ENCODE data around the gene HOXA2.

HOXA2 gene

GRCh38 chr7:27102581-27103442, at the start of gene HOXA2:
Gene HOXA2, minus strand, starts transcription at chr7:27102683. Its CDS starts 183 bp downstream, at chr7:27102500.
- peak within 1 kb of the TSS; percentile 66 for H3K4me3 ChIP-seq (ENCODE audit: low read length)
- H3K4me1 ChIP-seq (ENCODE audit: control insufficient read depth, insufficient read depth, low read length), result peaks cover 63% of the 10 kb centered on the region
- no peak for DNase-seq (ENCODE audit: low read depth)
- H3K27me3 ChIP-seq (replicated peaks; ENCODE audit: control insufficient read depth, insufficient read depth, low read length), result no peaks in the 10 kb centered on the region
- H3K36me3 ChIP-seq (ENCODE audit: control insufficient read depth, insufficient read depth, low read length, severe bottlenecking), result no peaks in the 10 kb centered on the region
- H3K9ac ChIP-seq (ENCODE audit: low read length), result peak within 1 kb of the TSS; percentile 60
- no peaks in the 10 kb centered on the region for H3K9me3 ChIP-seq (ENCODE audit: control insufficient read depth, low read length)

GRCh38 chr7:27151341-27151930, 49.0 kb upstream of the HOXA2 start:
- Histone ChIP-seq H3K27me3 (replicated peaks; ENCODE audit: control insufficient read depth, insufficient read depth, low read length) (no peaks in the 10 kb centered on the region), H3K4me1 (ENCODE audit: control insufficient read depth, insufficient read depth, low read length) (peaks cover 51% of the 10 kb centered on the region), H3K4me3 (ENCODE audit: low read length) (peak overlapping the region; percentile 94), H3K9me3 (ENCODE audit: control insufficient read depth, low read length) (no peaks in the 10 kb centered on the region), H3K36me3 (ENCODE audit: control insufficient read depth, insufficient read depth, low read length, severe bottlenecking) (no peaks in the 10 kb centered on the region), H3K9ac (ENCODE audit: low read length) (peak overlapping the region; percentile 97)
- DNase-seq (ENCODE audit: low read depth), result no peak

GRCh38 chr7:27150568-27151340, 48.3 kb upstream of the HOXA2 start:
- Histone ChIP-seq H3K4me3 (ENCODE audit: low read length) (peak overlapping the region; percentile 94), H3K9ac (ENCODE audit: low read length) (peak overlapping the region; percentile 97), H3K9me3 (ENCODE audit: control insufficient read depth, low read length) (no peaks in the 10 kb centered on the region), H3K36me3 (ENCODE audit: control insufficient read depth, insufficient read depth, low read length, severe bottlenecking) (no peaks in the 10 kb centered on the region), H3K4me1 (ENCODE audit: control insufficient read depth, insufficient read depth, low read length) (peaks cover 58% of the 10 kb centered on the region), H3K27me3 (replicated peaks; ENCODE audit: control insufficient read depth, insufficient read depth, low read length) (no peaks in the 10 kb centered on the region)
- peak; percentile 83 for DNase-seq (ENCODE audit: low read depth)

GRCh38 chr7:27149842-27150567, 47.5 kb upstream of the HOXA2 start:
- DNase-seq (ENCODE audit: low read depth), result no peak
- Histone ChIP-seq H3K36me3 (ENCODE audit: control insufficient read depth, insufficient read depth, low read length, severe bottlenecking) (peaks cover 6% of the 10 kb centered on the region), H3K27me3 (replicated peaks; ENCODE audit: control insufficient read depth, insufficient read depth, low read length) (no peaks in the 10 kb centered on the region), H3K4me3 (ENCODE audit: low read length) (peak overlapping the region; percentile 94), H3K9me3 (ENCODE audit: control insufficient read depth, low read length) (no peaks in the 10 kb centered on the region), H3K4me1 (ENCODE audit: control insufficient read depth, insufficient read depth, low read length) (peaks cover 53% of the 10 kb centered on the region), H3K9ac (ENCODE audit: low read length) (peak overlapping the region; percentile 97)

- H3K36me3 ChIP-seq (ENCODE audit: control insufficient read depth, insufficient read depth, low read length, severe bottlenecking), result peaks cover 13% of the 10 kb centered on the region
- peak overlapping the region; percentile 97 for H3K9ac ChIP-seq (ENCODE audit: low read length)
- no peak for DNase-seq (ENCODE audit: low read depth)
- H3K9me3 ChIP-seq (ENCODE audit: control insufficient read depth, low read length), result no peaks in the 10 kb centered on the region
- H3K4me3 ChIP-seq (ENCODE audit: low read length), result peak overlapping the region; percentile 94
- peaks cover 46% of the 10 kb centered on the region for H3K4me1 ChIP-seq (ENCODE audit: control insufficient read depth, insufficient read depth, low read length)
- no peaks in the 10 kb centered on the region for H3K27me3 ChIP-seq (replicated peaks; ENCODE audit: control insufficient read depth, insufficient read depth, low read length)
Measured at GRCh38 chr7:27148756-27149641, 46.5 kb upstream of the HOXA2 start.

- Histone ChIP-seq H3K36me3 (ENCODE audit: control insufficient read depth, insufficient read depth, low read length, severe bottlenecking) (peaks cover 16% of the 10 kb centered on the region), H3K4me1 (ENCODE audit: control insufficient read depth, insufficient read depth, low read length) (peaks cover 40% of the 10 kb centered on the region), H3K9ac (ENCODE audit: low read length) (peak overlapping the region; percentile 97), H3K27me3 (replicated peaks; ENCODE audit: control insufficient read depth, insufficient read depth, low read length) (no peaks in the 10 kb centered on the region), H3K4me3 (ENCODE audit: low read length) (peak overlapping the region; percentile 94), H3K9me3 (ENCODE audit: control insufficient read depth, low read length) (no peaks in the 10 kb centered on the region)
- no peak for DNase-seq (ENCODE audit: low read depth)
Measured at GRCh38 chr7:27148031-27148755, 45.7 kb upstream of the HOXA2 start.

GRCh38 chr7:27147199-27148030, 44.9 kb upstream of the HOXA2 start, which contains the start of gene HOXA6:
Gene HOXA6, minus strand, starts transcription at chr7:27147774. Its CDS starts 25 bp downstream, at chr7:27147749.
- Histone ChIP-seq H3K27me3 (replicated peaks; ENCODE audit: control insufficient read depth, insufficient read depth, low read length) (no peaks in the 10 kb centered on the region), H3K4me3 (ENCODE audit: low read length) (peak within 1 kb of the TSS; percentile 94), H3K9me3 (ENCODE audit: control insufficient read depth, low read length) (no peaks in the 10 kb centered on the region), H3K4me1 (ENCODE audit: control insufficient read depth, insufficient read depth, low read length) (peaks cover 36% of the 10 kb centered on the region), H3K9ac (ENCODE audit: low read length) (peak within 1 kb of the TSS; percentile 97), H3K36me3 (ENCODE audit: control insufficient read depth, insufficient read depth, low read length, severe bottlenecking) (peaks cover 16% of the 10 kb centered on the region)
- no peak for DNase-seq (ENCODE audit: low read depth)

- Histone ChIP-seq H3K27me3 (replicated peaks; ENCODE audit: control insufficient read depth, insufficient read depth, low read length) (no peaks in the 10 kb centered on the region), H3K36me3 (ENCODE audit: control insufficient read depth, insufficient read depth, low read length, severe bottlenecking) (peaks cover 18% of the 10 kb centered on the region), H3K4me3 (ENCODE audit: low read length) (peak overlapping the region; percentile 94), H3K9me3 (ENCODE audit: control insufficient read depth, low read length) (no peaks in the 10 kb centered on the region), H3K9ac (ENCODE audit: low read length) (peak overlapping the region; percentile 88), H3K4me1 (ENCODE audit: control insufficient read depth, insufficient read depth, low read length) (peaks cover 36% of the 10 kb centered on the region)
- DNase-seq (ENCODE audit: low read depth), result no peak
Measured at GRCh38 chr7:27146491-27147198, 44.2 kb upstream of the HOXA2 start.

All from adipocyte (in vitro differentiated cells).